Right atrium auricular region (tissue), 2 donors: ENCODE results near the gene SNRNP40. TPM values are rescaled to one million over a fixed set of nuclear protein-coding genes. Genes with fewer than 3 reads are reported as not detected.

Experiments
- DNase-seq: peaks from one replicate; pipeline ENCODE4 v3.0.0-alpha.2; 2019; ENCODE audit warnings: low spot score
- H3K27ac ChIP-seq, 2 donors: fragments of 200-600 bp; sonication (generic); 1 replicate in 1 of 2; 2 replicates in 1 of 2; pipeline ENCODE4 v1.5.1; 2016 to 2019
- H3K27me3 ChIP-seq, 2 donors: fragments of 200-600 bp; sonication (generic); one replicate each; pipeline versions ENCODE4 v1.5.1 to v1.6.0; 2017 to 2019
- H3K36me3 ChIP-seq: fragments of 200-600 bp; sonication (generic); one replicate; pipeline ENCODE4 v1.5.1; 2016
- H3K4me1 ChIP-seq, 2 donors: fragments of 200-600 bp; sonication (generic); one replicate each; pipeline versions ENCODE4 v1.5.1 to v1.6.0; 2017 to 2019
- H3K4me3 ChIP-seq, 2 donors: fragments of 200-600 bp; sonication (generic); 1 replicate in 1 of 2; 2 replicates in 1 of 2; pipeline ENCODE4 v1.5.1; 2017 to 2019; ENCODE audit warnings: mild to moderate bottlenecking in 1 of 2, moderate library complexity in 1 of 2
- H3K9me3 ChIP-seq, 2 donors: fragments of 200-600 bp; sonication (generic); one replicate each; pipeline ENCODE4 v1.5.1; 2019
- total RNA-seq, 2 donors: library from RNA; depleted of rRNA; stranded (reverse); fragments of >200 nt; gene quantifications; one replicate each; pipeline ENCODE4 v1.1.0, GENCODE V29; 2016
- TF ChIP-seq, protein P1 (sequence below), 2 donors: fragments of 200-600 bp; sonication (generic); IDR thresholded peaks; one replicate each; pipeline ENCODE4 v1.5.1; 2019; ENCODE audit warnings: antibody characterized with exemption in 2 of 2

SNRNP40 gene
- total RNA-seq, 2 donors from 2014 or later, result 20.6 to 20.7 TPM

DNA sequence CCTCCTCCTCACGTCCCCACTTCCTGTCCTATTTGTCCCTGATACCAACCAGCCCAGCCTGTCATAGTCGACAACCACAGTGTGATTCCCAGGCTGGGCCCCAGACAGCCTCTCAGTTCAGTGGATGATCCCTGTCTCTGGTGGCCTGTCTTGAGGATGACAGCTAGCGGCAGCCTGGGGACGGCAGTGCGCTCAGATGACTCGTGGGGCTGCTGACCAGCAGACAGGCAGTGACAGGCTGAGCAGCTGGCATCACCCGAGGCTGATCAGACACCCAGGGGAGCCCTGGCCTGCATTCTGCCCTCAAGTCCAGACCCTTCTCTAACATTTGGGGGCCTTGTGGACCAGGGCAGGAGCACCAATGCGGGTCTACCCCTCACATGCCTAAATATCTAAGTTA, 77.9 kb downstream of the SNRNP40 start:
- Histone ChIP-seq H3K4me1 (peaks cover 0 to 8% of the 10 kb centered on the region in 2 donors), H3K27ac (no peak overlapping the region), H3K9me3 (no peaks in the 10 kb centered on the region), H3K36me3 (no peaks in the 10 kb centered on the region), H3K27me3 (no peaks in the 10 kb centered on the region), H3K4me3 (no peak overlapping the region)
- TF ChIP-seq, protein P1, sequence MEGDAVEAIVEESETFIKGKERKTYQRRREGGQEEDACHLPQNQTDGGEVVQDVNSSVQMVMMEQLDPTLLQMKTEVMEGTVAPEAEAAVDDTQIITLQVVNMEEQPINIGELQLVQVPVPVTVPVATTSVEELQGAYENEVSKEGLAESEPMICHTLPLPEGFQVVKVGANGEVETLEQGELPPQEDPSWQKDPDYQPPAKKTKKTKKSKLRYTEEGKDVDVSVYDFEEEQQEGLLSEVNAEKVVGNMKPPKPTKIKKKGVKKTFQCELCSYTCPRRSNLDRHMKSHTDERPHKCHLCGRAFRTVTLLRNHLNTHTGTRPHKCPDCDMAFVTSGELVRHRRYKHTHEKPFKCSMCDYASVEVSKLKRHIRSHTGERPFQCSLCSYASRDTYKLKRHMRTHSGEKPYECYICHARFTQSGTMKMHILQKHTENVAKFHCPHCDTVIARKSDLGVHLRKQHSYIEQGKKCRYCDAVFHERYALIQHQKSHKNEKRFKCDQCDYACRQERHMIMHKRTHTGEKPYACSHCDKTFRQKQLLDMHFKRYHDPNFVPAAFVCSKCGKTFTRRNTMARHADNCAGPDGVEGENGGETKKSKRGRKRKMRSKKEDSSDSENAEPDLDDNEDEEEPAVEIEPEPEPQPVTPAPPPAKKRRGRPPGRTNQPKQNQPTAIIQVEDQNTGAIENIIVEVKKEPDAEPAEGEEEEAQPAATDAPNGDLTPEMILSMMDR (IDR thresholded peaks at IDR 0.05), result no peak
- no peak for DNase-seq

DNA sequence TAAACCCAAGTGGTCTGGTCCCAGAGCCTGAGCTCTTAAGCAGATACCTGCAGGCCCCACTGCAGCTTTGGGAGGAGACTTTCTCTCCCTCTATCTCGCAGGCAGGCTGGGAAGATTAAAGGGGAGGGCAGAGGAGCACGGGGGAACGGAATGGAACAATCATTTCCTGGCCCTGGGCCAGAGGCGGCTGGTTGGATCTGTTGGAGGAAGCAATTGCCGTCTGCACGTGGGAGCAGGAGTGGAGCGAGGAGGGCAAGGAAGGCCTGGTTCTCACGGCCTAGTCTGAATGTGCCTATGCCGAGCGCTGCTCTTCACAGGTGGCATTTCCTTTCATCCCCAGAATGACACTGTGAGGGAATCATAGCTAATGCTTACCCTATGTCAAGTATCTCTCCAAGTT, 80.6 kb downstream of the SNRNP40 start:
- Histone ChIP-seq H3K9me3 (no peaks in the 10 kb centered on the region), H3K27me3 (no peaks in the 10 kb centered on the region), H3K36me3 (no peaks in the 10 kb centered on the region), H3K4me1 (peaks cover 0 to 8% of the 10 kb centered on the region in 2 donors), H3K4me3 (no peak overlapping the region), H3K27ac (no peak overlapping the region)
- DNase-seq, result no peak
- TF ChIP-seq, protein P1 (IDR thresholded peaks at IDR 0.05), result no peak

DNA sequence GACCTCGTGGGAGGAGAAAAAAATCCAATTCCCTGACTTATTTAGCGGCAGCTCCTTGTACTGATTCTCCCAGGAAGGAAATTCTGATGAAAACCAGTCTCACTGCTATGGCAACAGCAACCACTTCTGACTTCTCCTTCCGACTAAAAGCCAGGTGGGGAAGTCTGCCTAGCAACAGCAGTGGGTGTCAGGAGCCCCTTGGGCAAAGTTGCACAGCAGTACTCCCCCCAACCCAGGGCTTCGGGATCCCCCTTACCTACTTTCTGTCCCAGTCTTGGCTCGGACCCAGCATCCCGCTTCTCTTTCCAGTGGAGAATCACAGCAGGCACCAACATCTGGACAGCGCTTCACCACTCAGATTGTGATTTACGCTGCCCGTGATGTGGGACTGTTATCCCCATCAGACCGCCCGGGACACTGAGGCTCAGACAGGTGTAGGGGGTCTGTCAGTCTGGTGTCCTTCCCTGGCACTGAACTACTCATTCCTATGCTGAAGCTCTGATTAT, 81.5 kb downstream of the SNRNP40 start:
- no peak for DNase-seq
- H3K4me3 ChIP-seq, result no peak overlapping the region
- TF ChIP-seq, protein P1 (IDR thresholded peaks at IDR 0.05), result no peak

DNA sequence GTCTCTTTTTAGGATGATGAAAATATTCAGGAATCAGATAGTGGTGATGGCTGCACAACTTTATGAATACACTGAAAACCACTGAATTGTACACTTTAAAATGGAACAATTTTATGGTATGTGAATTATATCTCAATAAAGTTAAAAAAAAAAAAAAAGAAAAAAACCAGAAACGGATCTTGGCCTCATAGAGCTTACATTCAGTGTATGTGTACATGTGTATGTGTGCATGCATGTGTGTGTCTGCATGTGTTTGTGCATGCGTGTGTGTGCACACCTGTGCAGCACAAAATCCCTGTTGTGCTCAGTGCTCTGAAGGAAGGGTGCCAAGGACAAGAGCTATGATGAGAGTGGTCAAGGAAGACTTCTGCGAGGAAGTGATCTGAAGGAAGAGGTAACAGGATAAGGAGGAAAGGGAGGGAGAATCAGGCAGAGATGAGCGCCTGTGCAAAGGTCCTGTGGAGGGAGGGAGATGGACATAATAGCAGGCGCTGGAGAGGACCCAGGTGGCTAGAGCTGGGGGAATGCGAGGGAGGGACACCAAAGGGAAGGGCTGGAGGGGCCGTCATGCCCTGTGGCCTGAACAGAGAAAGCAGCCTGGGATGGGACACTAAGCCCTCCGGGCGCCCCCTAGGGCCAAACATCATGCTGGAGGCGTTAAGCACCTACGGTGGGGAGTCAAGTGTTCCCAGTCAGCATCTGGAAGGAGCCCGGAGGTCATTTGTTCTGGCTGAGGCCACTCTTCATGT, 82.1 kb downstream of the SNRNP40 start:
- TF ChIP-seq, protein P1 (IDR thresholded peaks at IDR 0.05), result no peak
- Histone ChIP-seq H3K27me3 (no peaks in the 10 kb centered on the region), H3K36me3 (no peaks in the 10 kb centered on the region), H3K9me3 (no peaks in the 10 kb centered on the region), H3K4me3 (no peak overlapping the region), H3K27ac (no peak overlapping the region), H3K4me1 (peaks cover 0 to 8% of the 10 kb centered on the region in 2 donors)
- no peak for DNase-seq

More for the DNA sequence above, 81.5 kb downstream of the SNRNP40 start:
- Histone ChIP-seq H3K27me3 (no peaks in the 10 kb centered on the region), H3K27ac (no peak overlapping the region), H3K36me3 (no peaks in the 10 kb centered on the region), H3K9me3 (no peaks in the 10 kb centered on the region), H3K4me1 (peaks cover 0 to 8% of the 10 kb centered on the region in 2 donors)

Other genes with a start within 250 kb of the SNRNP40 start
- gene PUM1, start 231.1 kb downstream of the SNRNP40 start, total RNA-seq, result 10 to 100 TPM; 51.2 to 68.8 TPM
- gene NKAIN1, start 56.9 kb downstream of the SNRNP40 start, total RNA-seq, result not detected
- 10 to 100 TPM; 12.7 to 13.3 TPM for gene ZCCHC17, start 244 bp upstream of the SNRNP40 start, total RNA-seq
- gene FABP3, start 76.3 kb upstream of the SNRNP40 start, total RNA-seq, result 1,000 to 10,000 TPM; 3,211 to 3,527 TPM
- 1 to 10 TPM in 1 of 2 donors, under 1 TPM in 1; 0.70 to 3.8 TPM for gene SERINC2, start 116.4 kb upstream of the SNRNP40 start, total RNA-seq